Measurements from ENCODE around the gene ARID1B.

The ARID1B gene

GRCh38 chr6:157150076-157150475 is 372.9 kb downstream of the ARID1B start:
- H3K36me3 ChIP-seq (replicated peaks; ENCODE audit: insufficient read depth, low read length) = no peaks in the 10 kb centered on the region; the same call in 1 of the 2 replicates
- H3F3A ChIP-seq (ENCODE audit: insufficient read depth, low read length) = no peaks in the 10 kb centered on the region
- TF ChIP-seq CTCF (IDR thresholded peaks at IDR 0.05; ENCODE audit: low read length) = no peak

GRCh38 chr6:157151029-157151428 is 373.9 kb downstream of the ARID1B start:
- Histone ChIP-seq H3K27me3 (replicated peaks; ENCODE audit: insufficient read depth, low read length) (no peaks in the 10 kb centered on the region), H3K27ac (ENCODE audit: low read length) (no peak overlapping the region), H3K4me2 (ENCODE audit: low read depth, low read length) (no peak overlapping the region), H3K36me3 (replicated peaks; ENCODE audit: insufficient read depth, low read length) (no peaks in the 10 kb centered on the region; the same call in 1 of the 2 replicates), H2AFZ (ENCODE audit: low read length) (no peak overlapping the region), H3K4me1 (ENCODE audit: low read length) (no peaks in the 10 kb centered on the region), H3K4me3 (ENCODE audit: low read length) (no peak overlapping the region), H3K9me2 (replicated peaks; ENCODE audit: insufficient read depth, low read length) (no peaks in the 10 kb centered on the region), H3F3A (ENCODE audit: insufficient read depth, low read length) (no peaks in the 10 kb centered on the region), H3K9ac (ENCODE audit: low read length) (no peak overlapping the region), H4K20me1 (ENCODE audit: insufficient read depth, low read length) (no peaks in the 10 kb centered on the region), H3K9me3 (replicated peaks; ENCODE audit: insufficient read depth, low read length) (no peaks in the 10 kb centered on the region), H3K79me2 (ENCODE audit: low read length) (no peaks in the 10 kb centered on the region)
- DNase-seq = no peak
- TF ChIP-seq CTCF (IDR thresholded peaks at IDR 0.05; ENCODE audit: low read length) = no peak
- TF ChIP-seq EZH2phosphoT487 (IDR thresholded peaks at IDR 0.05; ENCODE audit: low read length) = no peak
- no peak for TF ChIP-seq EZH2 (optimal IDR thresholded peaks at IDR 0.05; ENCODE audit: low read depth, low read length)

More at GRCh38 chr6:157150076-157150475, 372.9 kb downstream of the ARID1B start:
- no peak for DNase-seq
- Histone ChIP-seq H3K4me3 (ENCODE audit: low read length) (no peak overlapping the region), H3K9me2 (replicated peaks; ENCODE audit: insufficient read depth, low read length) (no peaks in the 10 kb centered on the region), H3K27me3 (replicated peaks; ENCODE audit: insufficient read depth, low read length) (no peaks in the 10 kb centered on the region), H3K79me2 (ENCODE audit: low read length) (no peaks in the 10 kb centered on the region), H2AFZ (ENCODE audit: low read length) (no peak overlapping the region), H3K9me3 (replicated peaks; ENCODE audit: insufficient read depth, low read length) (no peaks in the 10 kb centered on the region), H4K20me1 (ENCODE audit: insufficient read depth, low read length) (no peaks in the 10 kb centered on the region), H3K4me2 (ENCODE audit: low read depth, low read length) (no peak overlapping the region), H3K27ac (ENCODE audit: low read length) (no peak overlapping the region), H3K9ac (ENCODE audit: low read length) (no peak overlapping the region), H3K4me1 (ENCODE audit: low read length) (no peaks in the 10 kb centered on the region)

GRCh38 chr6:157151989-157152388 is 374.8 kb downstream of the ARID1B start:
- Histone ChIP-seq H3K27me3 (replicated peaks; ENCODE audit: insufficient read depth, low read length) (no peaks in the 10 kb centered on the region), H3K36me3 (replicated peaks; ENCODE audit: insufficient read depth, low read length) (no peaks in the 10 kb centered on the region; the same call in 1 of the 2 replicates), H3F3A (ENCODE audit: insufficient read depth, low read length) (no peaks in the 10 kb centered on the region), H2AFZ (ENCODE audit: low read length) (no peak overlapping the region), H3K9me2 (replicated peaks; ENCODE audit: insufficient read depth, low read length) (no peaks in the 10 kb centered on the region), H3K79me2 (ENCODE audit: low read length) (no peaks in the 10 kb centered on the region), H3K4me2 (ENCODE audit: low read depth, low read length) (no peak overlapping the region), H3K4me3 (ENCODE audit: low read length) (no peak overlapping the region), H3K27ac (ENCODE audit: low read length) (no peak overlapping the region), H3K9ac (ENCODE audit: low read length) (no peak overlapping the region), H4K20me1 (ENCODE audit: insufficient read depth, low read length) (no peaks in the 10 kb centered on the region), H3K9me3 (replicated peaks; ENCODE audit: insufficient read depth, low read length) (no peaks in the 10 kb centered on the region), H3K4me1 (ENCODE audit: low read length) (no peaks in the 10 kb centered on the region)
- no peak for TF ChIP-seq EZH2 (optimal IDR thresholded peaks at IDR 0.05; ENCODE audit: low read depth, low read length)
- TF ChIP-seq EZH2phosphoT487 (IDR thresholded peaks at IDR 0.05; ENCODE audit: low read length) = no peak
- no peak for TF ChIP-seq CTCF (IDR thresholded peaks at IDR 0.05; ENCODE audit: low read length)
- no peak for DNase-seq

All from MM.1S (cell line).